Mesothelial cell of epicardium (in vitro differentiated cells): ENCODE results near the gene LMOD1. TPM values are rescaled to one million over a fixed set of nuclear protein-coding genes. Genes with fewer than 3 reads are reported as not detected.

Experiments
- DNase-seq, 2 experiments: peaks; one replicate each; pipeline ENCODE4 v3.0.0; 2021; ENCODE audit warnings: low spot score in 2 of 2; ENCODE audit not compliant: unreplicated experiment in 2 of 2
- H3K27ac Mint-ChIP-seq: 2 replicates; pipeline ENCODE4 v1.8.0; 2021; ENCODE audit warnings: mixed read lengths
- H3K27me3 Mint-ChIP-seq: 2 replicates; pipeline ENCODE4 v1.8.0; 2021; ENCODE audit warnings: low read depth, mixed read lengths
- H3K36me3 Mint-ChIP-seq: 2 replicates; pipeline ENCODE4 v1.8.0; 2021; ENCODE audit warnings: mixed read lengths
- H3K4me1 Mint-ChIP-seq: 2 replicates; pipeline ENCODE4 v1.8.0; 2021; ENCODE audit warnings: mixed read lengths
- H3K4me3 Mint-ChIP-seq: 2 replicates; pipeline ENCODE4 v1.8.0; 2021; ENCODE audit warnings: mild to moderate bottlenecking, moderate library complexity, mixed read lengths
- H3K9me3 Mint-ChIP-seq: 2 replicates; pipeline ENCODE4 v1.8.0; 2021; ENCODE audit warnings: mixed read lengths
- CTCF ChIP-seq: fragments of 200-600 bp; sonication (generic); IDR thresholded peaks from one replicate; pipeline ENCODE4 v1.5.0; 2021; ENCODE audit warnings: antibody characterized with exemption; ENCODE audit not compliant: unreplicated experiment
- total RNA-seq: library from RNA; stranded (reverse); gene quantifications from 3 replicates; pipeline ENCODE4 v1.2.1, GENCODE V29; 2021

The LMOD1 gene
- total RNA-seq, 1 donor from 2014 or later: 5.4 TPM

GRCh38 chr1:201893431-201893830, 52.9 kb downstream of the LMOD1 start:
- Mint-ChIP-seq H3K9me3 (no peaks in the 10 kb centered on the region), H3K4me1 (peaks cover 17% of the 10 kb centered on the region), H3K27me3 (peaks cover 3% of the 10 kb centered on the region), H3K27ac (no peak overlapping the region), H3K4me3 (no peak overlapping the region), H3K36me3 (no peaks in the 10 kb centered on the region)
- DNase-seq: no peak
- TF ChIP-seq CTCF: no peak

GRCh38 chr1:201892211-201892610, 54.1 kb downstream of the LMOD1 start:
- H3K4me1 Mint-ChIP-seq: peaks cover 22% of the 10 kb centered on the region
- no peak overlapping the region for H3K27ac Mint-ChIP-seq
- no peaks in the 10 kb centered on the region for H3K9me3 Mint-ChIP-seq
- DNase-seq: no peak
- H3K27me3 Mint-ChIP-seq: peaks cover 8% of the 10 kb centered on the region
- no peaks in the 10 kb centered on the region for H3K36me3 Mint-ChIP-seq
- TF ChIP-seq CTCF: no peak
- H3K4me3 Mint-ChIP-seq: no peak overlapping the region

GRCh38 chr1:201891451-201892045, 54.8 kb downstream of the LMOD1 start:
- Mint-ChIP-seq H3K9me3 (no peaks in the 10 kb centered on the region), H3K36me3 (no peaks in the 10 kb centered on the region), H3K27ac (no peak overlapping the region), H3K4me1 (peaks cover 22% of the 10 kb centered on the region), H3K27me3 (peaks cover 14% of the 10 kb centered on the region), H3K4me3 (no peak overlapping the region)
- TF ChIP-seq CTCF: no peak
- DNase-seq: no peak

GRCh38 chr1:201890806-201891450, 55.4 kb downstream of the LMOD1 start:
- Mint-ChIP-seq H3K36me3 (no peaks in the 10 kb centered on the region), H3K9me3 (no peaks in the 10 kb centered on the region), H3K4me3 (no peak overlapping the region), H3K27ac (no peak overlapping the region), H3K27me3 (peaks cover 15% of the 10 kb centered on the region), H3K4me1 (peaks cover 18% of the 10 kb centered on the region)
- no peak for DNase-seq
- no peak for TF ChIP-seq CTCF

- H3K4me1 Mint-ChIP-seq: peaks cover 18% of the 10 kb centered on the region
- TF ChIP-seq CTCF: no peak
- no peak overlapping the region for H3K4me3 Mint-ChIP-seq
- no peaks in the 10 kb centered on the region for H3K9me3 Mint-ChIP-seq
- no peaks in the 10 kb centered on the region for H3K36me3 Mint-ChIP-seq
- DNase-seq: no peak
- no peak overlapping the region for H3K27ac Mint-ChIP-seq
- H3K27me3 Mint-ChIP-seq: peaks cover 15% of the 10 kb centered on the region
These were observed 56.1 kb downstream of the LMOD1 start for GRCh38 chr1:201890223-201890622.
